ENCODE results near the gene TEN1.
"Not testable (repeated sequence)": the region's sequence is repeated elsewhere in the genome, so short reads cannot be mapped to it uniquely, and the experiment has no call there.

The TEN1 gene

DNA sequence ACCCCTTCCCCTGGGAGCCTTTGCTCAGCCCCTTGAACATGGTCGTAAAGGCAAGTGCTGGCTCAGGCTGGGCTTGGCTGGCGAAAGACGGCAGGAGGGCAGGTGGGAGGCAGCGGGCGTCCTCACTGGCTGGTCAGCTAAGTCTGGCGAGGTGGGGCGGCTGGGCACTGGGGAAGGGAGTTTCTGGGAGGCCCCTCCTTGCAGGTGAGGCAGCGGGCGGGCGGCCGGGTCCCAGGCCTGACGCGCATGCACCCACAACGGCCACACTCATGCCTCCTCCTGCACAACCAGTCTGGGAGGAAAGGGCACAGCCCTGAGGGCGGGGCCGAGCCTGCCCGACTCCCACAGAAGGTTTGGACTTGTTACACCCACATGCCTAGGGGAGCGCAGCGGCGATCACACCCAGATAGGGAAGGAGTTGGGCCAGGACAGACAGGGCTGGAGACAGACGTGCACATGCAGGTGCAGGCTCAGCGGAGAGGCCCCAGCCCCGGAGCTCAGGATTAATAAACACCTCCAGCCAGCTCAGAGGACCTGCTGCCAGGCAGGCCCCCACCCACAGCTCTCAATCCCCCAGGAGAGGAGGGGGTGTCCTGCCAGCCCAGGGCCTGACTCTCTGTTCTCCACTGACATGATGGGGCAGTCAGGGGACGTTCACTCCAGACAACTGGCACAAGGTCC is 48.3 kb downstream of the TEN1 start, which contains the start of gene EVPL:
Gene EVPL (minus strand): TSS at position 148 of the 681 bp plus-strand sequence. CDS start 108 bp downstream, at position 40.
- DNase-seq (ENCODE audit: low read depth) = no peak

DNA sequence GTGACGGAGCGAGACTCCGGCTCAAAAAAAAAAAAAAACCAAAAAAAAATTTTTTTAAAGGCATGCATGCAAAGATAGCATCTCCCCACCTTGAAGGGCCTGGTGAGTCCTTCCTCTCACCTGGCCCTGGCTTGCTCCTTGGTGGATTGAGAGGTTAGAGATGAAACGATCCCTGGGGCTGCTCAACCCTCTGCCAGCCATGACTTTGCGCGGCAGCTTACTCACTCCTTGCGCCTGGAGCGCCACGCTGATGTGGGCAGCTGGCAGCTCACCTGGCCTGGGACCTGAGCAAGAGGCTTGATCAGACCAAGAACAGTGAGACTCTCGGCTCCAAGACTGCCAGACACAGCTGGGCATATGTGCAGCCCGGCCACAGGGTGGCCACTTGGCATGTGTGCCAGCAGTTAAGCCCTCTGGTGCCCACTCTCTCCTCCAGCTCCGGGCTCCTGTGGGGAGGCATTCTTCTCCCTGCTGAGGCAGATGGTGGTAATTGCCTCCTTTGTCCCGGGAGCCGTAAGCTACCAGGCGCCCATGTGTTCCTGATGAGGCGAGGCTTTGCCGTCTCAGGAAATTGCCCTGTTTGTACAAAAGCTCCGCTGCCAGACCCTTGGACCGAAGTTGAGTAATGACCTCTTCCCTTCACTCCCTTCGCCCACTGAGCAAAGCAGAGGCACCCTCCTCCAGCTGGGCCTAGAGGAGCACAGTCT is 53.2 kb downstream of the TEN1 start:
- DNase-seq (ENCODE audit: low read depth) = no peak

DNA sequence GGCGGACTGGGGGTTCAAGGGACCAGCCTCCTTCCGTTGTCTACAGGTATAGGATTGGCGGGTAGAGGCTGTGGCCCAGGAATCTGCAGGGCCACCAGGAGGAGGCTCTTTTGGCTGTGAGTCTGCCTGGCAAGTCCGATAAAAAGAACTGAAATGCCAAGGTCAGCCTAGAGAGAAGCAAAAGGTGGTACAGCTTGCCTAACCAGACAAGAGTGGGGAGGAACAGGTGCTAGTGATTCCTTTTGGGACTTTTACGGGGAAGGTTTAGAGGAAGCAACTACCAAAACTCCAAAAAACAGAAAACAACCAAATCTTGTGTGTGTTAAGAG is 53.7 kb downstream of the TEN1 start:
- no peak for DNase-seq (ENCODE audit: low read depth)

DNA sequence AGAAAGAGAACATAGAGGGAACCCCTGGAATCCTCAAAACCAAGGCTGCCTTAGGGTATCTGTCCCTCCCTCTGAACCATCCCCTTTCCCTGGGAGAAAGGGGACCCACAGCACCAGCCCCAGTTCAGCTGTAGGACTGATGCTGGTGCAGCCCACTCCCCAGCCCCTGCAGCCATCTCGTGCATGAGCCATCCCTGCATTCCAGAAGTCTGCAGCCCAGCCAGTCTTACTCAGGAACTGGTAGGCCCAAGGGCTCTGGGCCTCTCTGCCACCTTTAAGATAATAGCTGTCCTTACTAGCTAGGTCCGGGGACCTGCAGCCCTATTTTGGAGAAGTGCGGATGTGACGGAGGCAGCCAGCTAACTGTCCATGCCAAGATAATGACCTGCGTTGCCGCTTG is 54.1 kb downstream of the TEN1 start:
- no peak for DNase-seq (ENCODE audit: low read depth)

DNA sequence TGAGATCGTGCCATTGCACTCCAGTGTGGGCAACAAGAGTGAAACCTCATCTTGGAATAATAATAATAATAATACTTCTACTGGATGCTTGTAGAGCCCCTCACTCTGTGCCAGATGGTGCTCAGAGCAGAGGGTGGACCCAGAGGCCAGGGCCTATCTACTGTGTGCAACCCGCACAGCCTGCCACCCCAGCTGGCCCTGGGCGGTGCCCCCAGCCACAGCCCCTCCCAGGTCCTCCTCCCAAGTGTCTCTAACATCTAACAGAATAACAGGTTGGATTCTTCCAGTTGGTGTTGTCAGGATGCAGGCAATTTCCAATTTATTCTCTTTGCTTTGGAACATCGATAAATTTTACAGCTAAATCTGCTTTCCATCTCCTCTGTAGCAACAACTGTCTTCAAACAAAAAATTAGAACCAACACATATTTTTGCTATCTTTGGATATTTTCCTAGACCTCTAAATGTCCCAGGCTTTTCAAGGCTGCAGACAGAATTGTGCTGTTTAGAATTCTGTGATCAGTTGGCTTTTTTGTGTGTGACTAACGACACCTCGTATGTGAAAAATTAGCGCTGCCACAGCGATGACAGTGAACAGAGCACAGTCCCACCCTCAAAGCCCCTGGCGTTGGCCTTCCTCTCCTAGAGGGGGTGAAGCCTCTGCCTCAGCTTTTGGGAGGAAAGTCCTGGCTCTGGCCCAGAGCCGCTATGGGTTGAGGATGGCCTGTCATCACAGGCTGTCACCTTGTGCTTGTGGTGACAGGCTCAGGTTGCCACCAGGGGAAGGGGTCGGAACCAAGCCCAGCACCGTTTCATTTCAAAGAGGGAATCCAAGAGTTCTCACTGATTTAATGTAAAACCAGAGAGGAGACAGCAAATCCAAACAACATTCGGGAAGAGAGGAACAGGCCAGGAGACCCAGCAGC is 55.6 kb downstream of the TEN1 start:
- no peak for DNase-seq (ENCODE audit: low read depth)

DNA sequence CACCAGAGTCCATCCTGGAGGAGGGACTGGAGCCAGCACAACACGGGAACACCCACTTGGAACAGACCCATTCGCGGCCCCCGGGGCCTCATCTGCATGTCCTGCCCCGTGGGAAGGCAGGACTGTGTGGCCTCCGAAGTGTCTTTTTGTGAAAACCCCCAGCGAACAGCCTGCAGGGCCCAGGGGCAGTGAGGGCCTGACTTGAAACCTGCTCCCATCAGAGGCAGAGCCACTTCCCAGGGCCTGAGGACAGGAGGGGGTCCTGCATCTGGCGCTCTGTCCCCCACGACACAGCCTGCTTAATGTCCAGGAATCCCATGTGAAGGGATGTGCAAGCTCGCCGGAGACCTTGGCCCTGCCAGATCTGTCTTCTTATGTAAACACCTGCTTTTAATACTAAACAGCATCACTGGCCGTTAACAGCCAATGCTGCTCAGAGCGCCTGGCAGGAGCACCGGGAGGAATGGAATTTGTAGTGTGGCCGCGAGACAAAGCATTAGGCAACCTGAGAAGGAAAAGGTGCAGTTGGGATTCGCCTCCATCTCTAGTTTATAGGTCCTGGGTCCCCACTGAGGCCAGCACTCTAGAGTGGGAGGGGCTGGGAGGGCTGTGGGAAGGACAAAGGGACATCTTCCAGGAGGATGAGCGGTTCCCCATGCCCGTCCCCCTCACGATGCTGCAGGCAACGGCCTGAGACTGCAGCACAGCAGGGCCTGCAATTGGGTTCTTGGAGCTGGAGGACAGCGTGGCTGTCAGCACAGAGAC is 57.6 kb downstream of the TEN1 start:
- no peak for DNase-seq (ENCODE audit: low read depth)

DNA sequence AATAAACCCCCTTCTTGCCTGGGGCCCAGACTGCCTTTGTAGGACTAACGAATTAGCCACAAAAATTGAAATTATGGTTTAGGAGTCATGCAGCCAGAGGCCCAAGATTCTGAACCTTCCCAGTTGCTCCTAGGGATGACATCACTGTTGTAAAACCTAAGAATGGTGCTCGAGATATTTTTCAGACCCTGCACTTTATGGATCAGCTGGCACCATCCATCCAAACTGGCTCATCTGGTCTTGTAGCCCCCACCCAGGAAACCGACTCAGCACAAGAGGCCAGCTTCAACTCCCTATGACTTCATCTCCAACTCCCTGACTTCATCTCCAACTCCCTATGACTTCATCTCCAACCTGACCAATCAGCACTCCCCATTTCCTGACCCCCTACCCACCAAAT is 59.0 kb downstream of the TEN1 start:
- no peak for DNase-seq (ENCODE audit: low read depth)

DNA sequence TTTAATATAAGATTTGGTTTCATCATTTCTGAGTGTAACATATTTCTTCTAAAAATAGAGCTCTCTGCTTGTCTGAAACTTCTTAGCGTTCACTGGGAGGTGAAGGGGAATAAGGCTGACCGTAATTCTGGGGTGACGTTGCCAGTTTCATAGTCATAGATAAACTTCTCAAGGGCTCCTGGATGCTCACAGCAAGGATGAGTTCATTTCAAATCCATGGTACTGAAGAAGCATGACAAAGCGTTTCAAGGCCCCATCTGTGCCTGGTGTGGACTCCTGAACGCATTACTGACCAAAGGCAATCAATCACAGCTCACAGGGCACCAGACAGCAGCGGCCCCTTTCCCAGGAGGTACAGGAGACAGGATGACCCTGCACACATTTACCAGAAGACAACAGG is 60.1 kb downstream of the TEN1 start:
- no peak for DNase-seq (ENCODE audit: low read depth)

DNA sequence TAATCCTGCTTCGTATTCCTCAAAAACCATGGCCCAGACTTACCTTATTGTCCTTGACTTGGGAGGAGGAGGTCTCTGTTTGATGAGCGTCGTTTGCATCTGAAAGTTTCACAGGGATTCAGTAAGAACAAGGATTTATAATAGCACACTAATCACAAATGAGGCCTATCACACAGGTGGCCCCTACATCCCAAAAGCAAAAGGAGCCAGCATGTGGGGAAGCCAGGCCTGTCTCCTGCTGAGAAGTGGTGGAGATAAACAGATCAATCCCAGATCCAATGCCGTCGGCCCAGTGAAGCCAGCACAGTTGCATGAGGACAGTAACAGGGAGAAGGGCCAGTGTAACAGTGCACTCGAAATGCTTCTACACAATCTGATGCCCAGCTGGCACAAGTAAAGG is 61.3 kb downstream of the TEN1 start:
- DNase-seq (ENCODE audit: low read depth) = no peak

DNA sequence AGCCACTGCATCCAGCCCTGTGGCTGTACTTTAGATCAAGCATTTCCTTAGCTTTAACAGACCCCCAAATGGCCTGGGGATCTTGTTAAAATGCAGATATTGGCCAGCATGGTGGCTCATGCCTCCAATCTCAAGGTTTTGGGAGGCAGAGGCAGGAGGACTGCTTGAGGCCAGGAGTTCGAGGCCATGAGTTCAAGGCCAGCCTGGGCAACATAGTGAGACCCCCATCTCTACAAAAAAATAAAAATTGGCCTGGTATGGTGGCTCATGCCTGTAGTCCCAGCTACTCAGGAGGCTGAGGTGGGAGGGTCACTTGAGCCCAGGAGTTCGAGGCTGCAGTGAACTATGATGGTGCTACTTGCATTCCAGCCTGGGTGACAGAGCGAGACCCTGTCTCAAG is 63.8 kb downstream of the TEN1 start:
- not testable (repeated sequence) for DNase-seq (ENCODE audit: low read depth)

DNA sequence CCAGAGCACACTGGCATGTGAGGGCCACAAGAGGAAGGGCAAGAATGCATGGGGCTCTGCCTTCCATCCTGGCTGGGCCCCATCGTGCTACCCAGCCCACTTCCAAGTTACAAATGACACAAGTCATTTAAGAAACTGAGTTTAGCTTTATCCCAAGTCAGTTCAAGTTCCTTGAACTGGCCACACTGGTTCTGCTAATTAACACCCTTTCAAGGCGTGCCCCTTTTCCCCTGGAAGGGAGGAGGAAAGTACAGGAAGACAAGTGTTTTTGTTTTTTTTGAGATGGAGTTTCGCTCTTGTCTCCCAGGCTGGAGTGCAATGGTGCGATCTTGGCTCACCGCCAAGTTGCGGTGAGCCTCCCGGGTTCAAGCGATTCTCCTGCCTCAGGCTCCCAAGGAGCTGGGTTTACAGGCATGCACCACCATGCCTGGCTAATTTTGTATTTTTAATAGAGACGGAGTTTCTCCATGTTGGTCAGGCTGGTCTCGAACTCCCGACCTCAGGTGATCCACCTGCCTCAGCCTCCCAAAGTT is 65.5 kb downstream of the TEN1 start:
- not testable (repeated sequence) for DNase-seq (ENCODE audit: low read depth)

DNA sequence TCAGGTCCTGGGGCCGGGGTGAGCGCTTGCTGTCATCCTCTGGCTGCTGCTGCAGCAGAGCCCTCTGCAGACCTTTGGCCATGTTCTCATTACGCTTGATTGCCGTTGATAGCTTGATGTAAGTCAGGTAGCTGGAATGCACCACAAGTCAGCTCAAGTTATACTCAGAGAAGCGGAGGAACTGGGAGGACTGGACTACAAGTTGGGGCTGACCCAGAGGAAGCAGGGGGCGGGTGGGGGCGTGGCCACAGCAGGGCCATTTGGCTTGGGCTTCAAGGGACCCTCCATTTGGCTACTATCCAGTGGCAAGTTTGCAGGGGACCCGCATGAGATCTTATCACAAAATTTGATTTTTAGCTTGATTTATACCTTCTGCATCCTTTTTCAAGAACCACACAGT is 67.0 kb downstream of the TEN1 start:
- DNase-seq (ENCODE audit: low read depth) = no peak

DNA sequence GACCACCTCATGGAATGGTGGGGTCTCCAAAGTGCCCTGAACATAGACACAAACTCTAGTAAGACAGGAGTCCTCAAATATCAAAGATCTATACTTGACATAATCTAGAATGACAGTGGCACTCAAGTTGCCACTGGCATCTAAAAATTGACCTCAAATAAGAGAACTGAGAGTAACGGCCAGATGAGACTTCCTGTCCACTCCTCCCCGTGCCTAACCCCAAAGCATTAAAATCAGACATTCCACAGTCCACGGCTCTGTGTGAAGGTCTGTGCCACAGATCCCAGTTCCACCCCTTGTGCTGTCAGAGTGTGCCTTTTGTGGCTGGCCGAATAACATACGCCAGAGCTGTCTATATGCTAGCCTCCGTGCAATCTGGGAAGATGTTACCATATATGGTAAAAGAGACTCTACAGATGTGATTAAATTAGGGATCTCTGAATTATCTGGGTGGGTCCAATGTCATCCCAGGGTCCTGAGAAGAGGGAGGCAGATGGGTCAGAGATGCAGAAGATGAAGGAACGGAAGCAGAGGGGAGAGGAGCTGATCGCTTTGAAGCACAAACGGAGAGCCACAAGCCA is 69.1 kb downstream of the TEN1 start:
- no peak for DNase-seq (ENCODE audit: low read depth)

DNA sequence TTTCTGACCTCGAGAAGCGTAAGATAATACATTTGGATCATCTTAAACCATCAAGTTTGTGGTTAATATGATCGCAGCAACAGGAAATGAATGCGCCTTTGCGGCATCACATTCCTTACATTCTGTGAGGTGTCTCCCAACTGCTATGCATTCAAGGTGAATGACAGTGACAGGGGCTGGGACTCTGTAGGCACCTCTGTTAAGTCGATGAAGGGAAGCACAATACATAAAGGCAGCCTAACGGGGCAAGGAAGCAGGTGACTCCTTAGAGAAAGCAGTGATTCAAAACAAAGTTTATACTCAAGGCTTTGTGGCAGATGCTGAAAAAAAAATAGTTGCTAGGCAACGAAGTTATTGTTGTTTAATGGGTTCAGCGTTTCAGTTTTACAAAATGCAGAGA is 69.7 kb downstream of the TEN1 start:
- no peak for DNase-seq (ENCODE audit: low read depth)

DNA sequence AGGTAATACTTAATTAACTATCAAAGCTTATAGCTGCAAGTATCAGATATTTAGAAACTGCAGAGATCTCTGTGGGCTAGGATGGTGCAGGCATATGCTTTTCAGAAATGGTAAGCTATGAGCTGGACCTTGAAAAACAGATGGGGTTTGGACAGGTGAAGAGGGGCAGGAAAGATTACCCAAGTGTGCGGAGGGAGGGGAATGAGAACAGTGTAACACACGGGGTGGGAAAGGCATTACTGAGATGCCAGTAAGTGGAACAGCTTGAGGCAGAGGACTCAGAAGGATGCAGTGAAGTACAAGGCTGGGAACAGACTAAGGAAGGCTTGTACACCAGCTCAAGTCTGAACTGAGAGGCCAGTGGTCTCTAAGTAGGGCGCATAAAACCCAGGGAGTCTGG is 70.2 kb downstream of the TEN1 start:
- DNase-seq (ENCODE audit: low read depth) = no peak

DNA sequence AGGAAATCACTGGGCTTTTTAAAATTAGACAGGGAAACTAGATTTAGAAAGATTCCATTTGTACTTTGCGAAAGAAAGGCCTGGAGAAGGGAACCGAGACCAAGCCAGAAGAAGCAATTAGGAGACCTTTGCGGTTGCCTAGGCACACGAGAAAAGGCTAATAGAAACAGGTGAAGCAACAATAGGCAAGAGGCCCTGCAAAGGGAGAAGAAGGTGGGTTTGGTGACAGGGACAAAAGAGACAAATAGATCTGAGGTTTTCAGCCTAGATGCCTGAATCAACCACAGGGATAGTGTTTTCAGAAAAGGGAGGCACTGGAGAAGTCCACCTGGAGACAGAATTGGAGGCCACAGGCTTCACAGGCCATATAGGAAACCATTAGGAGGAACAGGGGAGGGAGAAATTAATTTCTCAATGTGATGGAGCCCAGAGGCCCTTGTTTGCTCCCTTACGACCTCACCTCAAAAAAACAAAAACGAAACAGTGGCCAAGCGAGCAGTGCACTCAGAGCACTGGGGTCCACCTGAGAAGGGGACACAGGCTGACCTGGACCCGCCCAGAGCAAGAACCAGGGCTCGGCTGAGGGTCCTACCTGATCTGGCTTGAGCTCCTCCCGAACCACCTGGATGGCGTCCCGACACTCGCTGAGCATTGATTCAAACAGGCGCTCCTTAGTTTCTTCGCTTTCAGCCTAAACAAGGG is 70.9 kb downstream of the TEN1 start:
- DNase-seq (ENCODE audit: low read depth) = no peak
